HG02884 (cell line): ENCODE measurements around the gene SELE.
"Not testable (repeated sequence)": the region's sequence is repeated elsewhere in the genome, so short reads cannot be mapped to it uniquely, and the experiment has no call there.

Experiments used
- ATAC-seq: cut with Tn5 transposase; IDR thresholded peaks from one replicate; pipeline ENCODE4 v1.9.1; 2021; ENCODE audit warnings: mild to moderate bottlenecking, moderate library complexity; ENCODE audit not compliant: unreplicated experiment

The SELE gene

GRCh38 chr1:169688377-169688776, 45.5 kb downstream of the SELE start:
- not testable (repeated sequence) for ATAC-seq

- ATAC-seq: no peak
These were observed 50.2 kb downstream of the SELE start for GRCh38 chr1:169683661-169684060.

GRCh38 chr1:169683168-169683567, 50.7 kb downstream of the SELE start:
- not testable (repeated sequence) for ATAC-seq

GRCh38 chr1:169682071-169682470, 51.8 kb downstream of the SELE start:
- no peak for ATAC-seq

GRCh38 chr1:169681140-169681539, 52.7 kb downstream of the SELE start:
- ATAC-seq: peak; percentile 19

- ATAC-seq: peak; percentile 61
These were observed 53.4 kb downstream of the SELE start for GRCh38 chr1:169680377-169681019.

- ATAC-seq: no peak
These were observed 54.2 kb downstream of the SELE start for GRCh38 chr1:169679692-169680091.

GRCh38 chr1:169676001-169676400, 57.9 kb downstream of the SELE start:
- no peak for ATAC-seq
